Measurements from ENCODE around the gene TRIM47.

The TRIM47 gene

GRCh38 chr17:75839942-75840798, 38.2 kb downstream of the TRIM47 start:
- Histone ChIP-seq H3K27me3 (ENCODE audit: control insufficient read depth in 2 of 2, insufficient read depth in 2 of 2, low read length in 2 of 2) (no peaks in the 10 kb centered on the region), H3K36me3 (ENCODE audit: control insufficient read depth in 2 of 2, insufficient read depth in 2 of 2, low read length in 2 of 2) (peaks cover 4 to 6% of the 10 kb centered on the region in 2 donors), H3K4me3 (ENCODE audit: low read length in 2 of 2) (no peak overlapping the region), H3K4me1 (ENCODE audit: control insufficient read depth in 2 of 2, insufficient read depth in 2 of 2, low read length in 2 of 2) (peaks cover 7 to 13% of the 10 kb centered on the region in 2 donors), H3K27ac (ENCODE audit: low read depth in 2 of 2, low read length in 2 of 2) (no peak overlapping the region), H3K9ac (ENCODE audit: low read depth in 1 of 2, low read length in 2 of 2) (no peak overlapping the region), H3K9me3 (ENCODE audit: control insufficient read depth in 2 of 2, low read length in 2 of 2) (no peaks in the 10 kb centered on the region)

GRCh38 chr17:75838410-75838809, 40.0 kb downstream of the TRIM47 start:
- no peak overlapping the region for H3K9ac ChIP-seq (ENCODE audit: low read depth in 1 of 2, low read length in 2 of 2)
- H3K36me3 ChIP-seq (ENCODE audit: control insufficient read depth in 2 of 2, insufficient read depth in 2 of 2, low read length in 2 of 2): peaks cover 4 to 14% of the 10 kb centered on the region in 2 donors
- H3K9me3 ChIP-seq (ENCODE audit: control insufficient read depth in 2 of 2, low read length in 2 of 2): no peaks in the 10 kb centered on the region
- no peak overlapping the region for H3K27ac ChIP-seq (ENCODE audit: low read depth in 2 of 2, low read length in 2 of 2)
- H3K4me3 ChIP-seq (ENCODE audit: low read length in 2 of 2): no peak overlapping the region
- H3K4me1 ChIP-seq (ENCODE audit: control insufficient read depth in 2 of 2, insufficient read depth in 2 of 2, low read length in 2 of 2): peaks cover 4 to 6% of the 10 kb centered on the region in 2 donors
- H3K27me3 ChIP-seq (ENCODE audit: control insufficient read depth in 2 of 2, insufficient read depth in 2 of 2, low read length in 2 of 2): no peaks in the 10 kb centered on the region

GRCh38 chr17:75837899-75838298, 40.5 kb downstream of the TRIM47 start:
- peaks cover 4 to 16% of the 10 kb centered on the region in 2 donors for H3K36me3 ChIP-seq (ENCODE audit: control insufficient read depth in 2 of 2, insufficient read depth in 2 of 2, low read length in 2 of 2)
- no peak overlapping the region for H3K27ac ChIP-seq (ENCODE audit: low read depth in 2 of 2, low read length in 2 of 2)
- no peak overlapping the region for H3K4me3 ChIP-seq (ENCODE audit: low read length in 2 of 2)
- H3K9me3 ChIP-seq (ENCODE audit: control insufficient read depth in 2 of 2, low read length in 2 of 2): no peaks in the 10 kb centered on the region
- no peaks in the 10 kb centered on the region for H3K27me3 ChIP-seq (ENCODE audit: control insufficient read depth in 2 of 2, insufficient read depth in 2 of 2, low read length in 2 of 2)
- H3K9ac ChIP-seq (ENCODE audit: low read depth in 1 of 2, low read length in 2 of 2): no peak overlapping the region
- peaks cover 4 to 10% of the 10 kb centered on the region in 2 donors for H3K4me1 ChIP-seq (ENCODE audit: control insufficient read depth in 2 of 2, insufficient read depth in 2 of 2, low read length in 2 of 2)

GRCh38 chr17:75836605-75837004, 41.8 kb downstream of the TRIM47 start:
- no peaks in the 10 kb centered on the region for H3K27me3 ChIP-seq (ENCODE audit: control insufficient read depth in 2 of 2, insufficient read depth in 2 of 2, low read length in 2 of 2)
- no peak overlapping the region for H3K27ac ChIP-seq (ENCODE audit: low read depth in 2 of 2, low read length in 2 of 2)
- H3K36me3 ChIP-seq (ENCODE audit: control insufficient read depth in 2 of 2, insufficient read depth in 2 of 2, low read length in 2 of 2): peaks cover 4 to 16% of the 10 kb centered on the region in 2 donors
- H3K4me3 ChIP-seq (ENCODE audit: low read length in 2 of 2): no peak overlapping the region
- H3K9me3 ChIP-seq (ENCODE audit: control insufficient read depth in 2 of 2, low read length in 2 of 2): no peaks in the 10 kb centered on the region
- H3K9ac ChIP-seq (ENCODE audit: low read depth in 1 of 2, low read length in 2 of 2): no peak overlapping the region
- H3K4me1 ChIP-seq (ENCODE audit: control insufficient read depth in 2 of 2, insufficient read depth in 2 of 2, low read length in 2 of 2): peaks cover 4 to 13% of the 10 kb centered on the region in 2 donors

GRCh38 chr17:75835654-75835987, 42.8 kb downstream of the TRIM47 start:
- H3K9ac ChIP-seq (ENCODE audit: low read depth in 1 of 2, low read length in 2 of 2): no peak overlapping the region
- H3K4me3 ChIP-seq (ENCODE audit: low read length in 2 of 2): no peak overlapping the region
- peaks cover 2 to 17% of the 10 kb centered on the region in 2 donors for H3K36me3 ChIP-seq (ENCODE audit: control insufficient read depth in 2 of 2, insufficient read depth in 2 of 2, low read length in 2 of 2)
- H3K4me1 ChIP-seq (ENCODE audit: control insufficient read depth in 2 of 2, insufficient read depth in 2 of 2, low read length in 2 of 2): peaks cover 9 to 15% of the 10 kb centered on the region in 2 donors
- H3K27me3 ChIP-seq (ENCODE audit: control insufficient read depth in 2 of 2, insufficient read depth in 2 of 2, low read length in 2 of 2): no peaks in the 10 kb centered on the region
- no peaks in the 10 kb centered on the region for H3K9me3 ChIP-seq (ENCODE audit: control insufficient read depth in 2 of 2, low read length in 2 of 2)
- no peak overlapping the region for H3K27ac ChIP-seq (ENCODE audit: low read depth in 2 of 2, low read length in 2 of 2)

GRCh38 chr17:75834928-75835653, 43.3 kb downstream of the TRIM47 start:
- Histone ChIP-seq H3K4me3 (ENCODE audit: low read length in 2 of 2) (no peak overlapping the region), H3K9me3 (ENCODE audit: control insufficient read depth in 2 of 2, low read length in 2 of 2) (no peaks in the 10 kb centered on the region), H3K27ac (ENCODE audit: low read depth in 2 of 2, low read length in 2 of 2) (no peak overlapping the region), H3K4me1 (ENCODE audit: control insufficient read depth in 2 of 2, insufficient read depth in 2 of 2, low read length in 2 of 2) (peaks cover 13 to 20% of the 10 kb centered on the region in 2 donors), H3K27me3 (ENCODE audit: control insufficient read depth in 2 of 2, insufficient read depth in 2 of 2, low read length in 2 of 2) (no peaks in the 10 kb centered on the region), H3K36me3 (ENCODE audit: control insufficient read depth in 2 of 2, insufficient read depth in 2 of 2, low read length in 2 of 2) (peaks cover 0 to 20% of the 10 kb centered on the region in 2 donors), H3K9ac (ENCODE audit: low read depth in 1 of 2, low read length in 2 of 2) (no peak overlapping the region)

GRCh38 chr17:75834279-75834920, 44.0 kb downstream of the TRIM47 start:
- Histone ChIP-seq H3K4me1 (ENCODE audit: control insufficient read depth in 2 of 2, insufficient read depth in 2 of 2, low read length in 2 of 2) (peaks cover 14 to 20% of the 10 kb centered on the region in 2 donors), H3K4me3 (ENCODE audit: low read length in 2 of 2) (no peak overlapping the region), H3K27ac (ENCODE audit: low read depth in 2 of 2, low read length in 2 of 2) (no peak overlapping the region), H3K27me3 (ENCODE audit: control insufficient read depth in 2 of 2, insufficient read depth in 2 of 2, low read length in 2 of 2) (no peaks in the 10 kb centered on the region), H3K9ac (ENCODE audit: low read depth in 1 of 2, low read length in 2 of 2) (no peak overlapping the region), H3K36me3 (ENCODE audit: control insufficient read depth in 2 of 2, insufficient read depth in 2 of 2, low read length in 2 of 2) (peaks cover 0 to 24% of the 10 kb centered on the region in 2 donors), H3K9me3 (ENCODE audit: control insufficient read depth in 2 of 2, low read length in 2 of 2) (no peaks in the 10 kb centered on the region)

- no peaks in the 10 kb centered on the region for H3K27me3 ChIP-seq (ENCODE audit: control insufficient read depth in 2 of 2, insufficient read depth in 2 of 2, low read length in 2 of 2)
- H3K9ac ChIP-seq (ENCODE audit: low read depth in 1 of 2, low read length in 2 of 2): no peak overlapping the region
- H3K4me3 ChIP-seq (ENCODE audit: low read length in 2 of 2): no peak overlapping the region
- no peaks in the 10 kb centered on the region for H3K9me3 ChIP-seq (ENCODE audit: control insufficient read depth in 2 of 2, low read length in 2 of 2)
- peak overlapping the region; percentile 53 to 59 for H3K27ac ChIP-seq (ENCODE audit: low read depth in 2 of 2, low read length in 2 of 2)
- H3K4me1 ChIP-seq (ENCODE audit: control insufficient read depth in 2 of 2, insufficient read depth in 2 of 2, low read length in 2 of 2): peaks cover 14 to 20% of the 10 kb centered on the region in 2 donors
- H3K36me3 ChIP-seq (ENCODE audit: control insufficient read depth in 2 of 2, insufficient read depth in 2 of 2, low read length in 2 of 2): peaks cover 2 to 29% of the 10 kb centered on the region in 2 donors
Observed at GRCh38 chr17:75832652-75833400, 45.6 kb downstream of the TRIM47 start.

- Histone ChIP-seq H3K27ac (ENCODE audit: low read depth in 2 of 2, low read length in 2 of 2) (peak overlapping the region; percentile 53 to 59), H3K9me3 (ENCODE audit: control insufficient read depth in 2 of 2, low read length in 2 of 2) (no peaks in the 10 kb centered on the region), H3K4me1 (ENCODE audit: control insufficient read depth in 2 of 2, insufficient read depth in 2 of 2, low read length in 2 of 2) (peaks cover 14 to 20% of the 10 kb centered on the region in 2 donors), H3K9ac (ENCODE audit: low read depth in 1 of 2, low read length in 2 of 2) (no peak overlapping the region), H3K27me3 (ENCODE audit: control insufficient read depth in 2 of 2, insufficient read depth in 2 of 2, low read length in 2 of 2) (no peaks in the 10 kb centered on the region), H3K36me3 (ENCODE audit: control insufficient read depth in 2 of 2, insufficient read depth in 2 of 2, low read length in 2 of 2) (peaks cover 2 to 29% of the 10 kb centered on the region in 2 donors), H3K4me3 (ENCODE audit: low read length in 2 of 2) (no peak overlapping the region)
Observed at GRCh38 chr17:75832164-75832651, 46.2 kb downstream of the TRIM47 start.

Measured in mucosa of rectum (tissue), 2 donors.